GM04504 (cell line): ENCODE measurements around the gene OR52J3.
"Not testable (repeated sequence)": the region's sequence is repeated elsewhere in the genome, so short reads cannot be mapped to it uniquely, and the experiment has no call there.

ENCODE experiments used
- DNase-seq: peaks from one replicate; pipeline ENCODE4 v3.0.0-alpha.2; 2012; ENCODE audit warnings: low read depth

OR52J3 gene

GRCh38 chr11:5046226-5046625 lies at the start of gene OR52J3:
OR52J3 (plus strand) TSS chr11:5046526; CDS start chr11:5046526, 0 bp downstream.
- no peak for DNase-seq

- DNase-seq: peak; percentile 26
Observed at GRCh38 chr11:5004424-5005274, 41.7 kb upstream of the OR52J3 start.

DNA sequence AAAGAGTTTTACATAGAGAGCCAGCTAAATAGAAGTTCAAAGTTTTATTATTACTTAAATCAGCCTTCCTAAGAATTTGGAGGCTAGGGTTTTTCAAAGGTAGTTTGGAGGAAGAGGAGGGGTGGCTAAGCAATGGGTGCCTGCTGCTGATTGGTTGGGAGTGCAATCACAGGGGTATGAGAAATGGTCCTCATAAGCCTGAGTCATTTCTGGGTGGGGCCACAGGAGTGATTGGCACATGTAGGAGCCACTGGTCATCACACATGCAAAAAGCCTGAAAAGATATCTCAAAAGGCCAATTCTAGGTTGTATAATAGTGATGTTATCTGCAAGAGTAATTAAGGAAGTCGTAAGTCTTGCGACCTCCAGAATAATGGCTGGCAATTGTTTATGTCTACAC lies 38.8 kb upstream of the OR52J3 start:
- no peak for DNase-seq

DNA sequence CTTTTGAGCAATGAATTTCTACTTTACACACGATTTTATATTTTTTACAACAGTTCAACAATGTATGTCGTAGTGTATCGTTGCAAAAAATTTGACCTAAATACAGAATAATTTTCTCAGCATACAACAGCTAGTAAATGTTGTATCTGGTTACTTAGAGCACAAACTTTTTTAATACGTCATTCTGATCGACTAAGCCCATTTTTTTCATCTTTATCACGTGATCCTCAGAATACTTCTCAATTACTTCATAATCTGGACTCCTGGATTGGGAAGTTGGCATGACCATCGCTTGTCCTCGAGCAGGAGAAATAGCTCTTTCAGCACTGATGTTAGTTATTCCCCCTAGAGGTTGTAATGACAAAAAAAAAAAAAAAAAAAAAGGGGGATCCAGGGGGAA lies 35.1 kb upstream of the OR52J3 start:
- no peak for DNase-seq

GRCh38 chr11:5013012-5013411 lies 33.3 kb upstream of the OR52J3 start:
- no peak for DNase-seq

- DNase-seq: no peak
Observed at GRCh38 chr11:5021996-5022395, 24.3 kb upstream of the OR52J3 start.

DNA sequence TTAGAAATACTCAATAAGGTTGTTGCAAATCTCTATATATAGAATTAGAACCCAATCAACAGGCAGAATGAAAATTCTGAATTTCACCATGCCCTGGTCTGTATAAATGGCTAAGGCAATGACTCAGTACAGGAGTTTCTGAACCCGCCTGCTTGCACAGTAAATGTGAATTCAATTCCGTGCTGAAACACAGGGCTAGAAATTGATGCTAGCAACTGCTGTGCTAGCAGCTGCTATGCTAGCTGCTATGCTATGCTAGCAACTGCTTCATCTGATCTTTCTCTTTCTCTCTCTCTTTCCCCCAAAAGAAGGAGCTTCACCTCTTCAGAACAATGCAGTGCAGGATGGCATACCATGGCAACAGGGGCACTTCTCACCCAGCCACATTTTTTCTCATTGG lies 9.7 kb upstream of the OR52J3 start:
- no peak for DNase-seq

- no peak for DNase-seq
Observed at GRCh38 chr11:5037926-5038325, 8.4 kb upstream of the OR52J3 start.

DNA sequence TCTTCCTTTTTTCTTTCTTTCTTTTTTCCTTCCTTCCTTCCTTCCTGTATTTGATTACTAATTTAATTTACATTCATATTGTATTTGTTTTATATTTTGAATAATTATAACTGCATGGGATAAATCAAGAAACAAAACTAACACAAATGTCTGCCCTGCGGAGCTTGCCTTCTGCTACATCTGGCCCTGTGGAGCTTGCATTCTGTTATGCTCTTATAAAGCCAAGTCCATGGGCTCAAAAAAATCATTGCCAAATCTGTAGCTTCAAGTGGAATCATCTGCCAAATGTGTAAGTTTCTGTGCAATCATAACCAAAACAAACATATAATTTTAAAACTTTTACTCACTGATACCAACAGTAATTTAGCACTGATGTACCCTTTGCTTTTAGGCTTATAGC lies 8.0 kb upstream of the OR52J3 start:
- no peak for DNase-seq

- no peak for DNase-seq
Observed at GRCh38 chr11:5040876-5041275, 5.5 kb upstream of the OR52J3 start.

DNA sequence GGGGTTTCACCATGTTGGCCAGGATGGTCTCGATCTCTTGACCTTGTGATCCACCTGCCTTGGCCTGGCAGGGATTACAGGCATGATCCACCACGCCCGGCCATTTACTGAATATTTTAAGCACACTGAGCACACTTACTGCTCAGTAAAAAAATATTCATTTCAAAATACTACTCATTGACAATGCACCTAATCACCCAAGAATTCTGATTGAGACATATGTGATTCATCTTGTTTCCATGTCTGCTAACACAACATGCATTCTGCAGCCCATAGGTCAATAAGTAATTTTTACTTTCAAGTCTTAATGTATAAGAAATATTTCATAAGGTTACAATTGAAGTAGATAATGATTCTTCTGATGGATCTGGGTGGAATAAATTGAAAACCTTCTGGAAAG lies 4.2 kb upstream of the OR52J3 start:
- DNase-seq: no peak

GRCh38 chr11:5043380-5043779 lies 2.9 kb upstream of the OR52J3 start:
- no peak for DNase-seq

GRCh38 chr11:5046754-5047330 lies 516 bp downstream of the OR52J3 start:
- DNase-seq: no peak

DNA sequence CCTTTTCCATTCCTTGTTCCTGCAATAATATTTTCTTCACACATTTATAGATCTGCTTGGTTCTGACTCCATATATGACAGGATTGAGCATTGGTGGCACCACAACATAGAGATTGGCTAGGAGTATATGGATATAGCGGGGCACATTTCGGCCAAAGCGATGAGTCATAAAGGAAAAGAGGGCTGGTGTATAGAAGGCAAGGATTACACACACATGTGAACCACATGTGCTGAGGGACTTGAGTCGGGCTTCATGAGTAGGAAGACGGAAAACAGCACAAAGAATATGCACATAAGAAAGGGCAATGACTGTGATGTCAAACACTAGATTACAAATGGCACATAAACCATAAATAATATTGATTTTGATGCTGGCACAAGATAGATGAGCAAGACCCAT lies 12.4 kb downstream of the OR52J3 start:
- DNase-seq: not testable (repeated sequence)

GRCh38 chr11:5059391-5059790 lies 13.1 kb downstream of the OR52J3 start, which contains the start of gene OR52E2:
OR52E2 (minus strand) TSS chr11:5059627; CDS start chr11:5059627, 0 bp downstream.
- DNase-seq: no peak

GRCh38 chr11:5065027-5065426 lies 18.7 kb downstream of the OR52J3 start:
- no peak for DNase-seq

- no peak for DNase-seq
Observed at GRCh38 chr11:5069272-5069671, 22.9 kb downstream of the OR52J3 start, which contains the start of gene OR52E1. OR52E1 (plus strand) TSS chr11:5069572.

DNA sequence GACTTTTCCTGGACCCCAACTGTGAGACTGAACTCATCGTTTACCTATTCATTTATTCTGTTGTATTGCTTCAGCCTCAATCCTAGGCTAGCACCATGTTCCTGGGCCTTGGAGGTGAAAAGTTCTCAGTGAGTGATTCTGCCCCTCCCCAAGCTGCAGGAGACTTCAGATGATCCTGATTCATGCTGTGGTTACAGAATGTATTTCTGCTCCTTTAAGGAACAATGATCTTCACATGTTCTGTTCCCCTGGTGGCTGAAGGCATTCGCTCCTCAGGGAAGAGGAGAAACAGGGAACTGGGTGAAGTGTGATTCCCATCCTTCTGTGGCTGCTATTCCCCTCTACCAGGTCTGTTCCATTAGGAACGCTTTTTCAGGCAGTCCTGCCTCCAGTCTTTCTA lies 25.5 kb downstream of the OR52J3 start:
- DNase-seq: no peak

DNA sequence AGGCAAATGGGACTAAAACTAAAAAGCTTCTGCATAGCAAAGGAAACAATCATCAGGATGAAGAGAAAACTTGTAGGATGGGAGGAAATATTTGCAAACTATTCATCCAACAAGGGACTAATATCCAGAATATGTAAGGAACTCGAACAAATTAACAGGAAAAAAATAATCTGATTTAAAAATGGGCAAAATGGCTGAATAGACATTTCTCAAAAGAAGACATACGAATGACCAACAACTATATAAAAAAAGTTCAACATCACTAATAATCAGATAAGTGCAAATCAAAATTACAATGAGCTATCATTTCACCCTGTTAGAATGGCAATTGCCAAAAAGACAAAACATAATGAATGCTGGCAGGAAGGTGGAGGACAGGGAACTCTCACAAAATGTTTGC lies 35.1 kb downstream of the OR52J3 start:
- no peak for DNase-seq

- no peak for DNase-seq
Observed at GRCh38 chr11:5083602-5084001, 37.3 kb downstream of the OR52J3 start.

DNA sequence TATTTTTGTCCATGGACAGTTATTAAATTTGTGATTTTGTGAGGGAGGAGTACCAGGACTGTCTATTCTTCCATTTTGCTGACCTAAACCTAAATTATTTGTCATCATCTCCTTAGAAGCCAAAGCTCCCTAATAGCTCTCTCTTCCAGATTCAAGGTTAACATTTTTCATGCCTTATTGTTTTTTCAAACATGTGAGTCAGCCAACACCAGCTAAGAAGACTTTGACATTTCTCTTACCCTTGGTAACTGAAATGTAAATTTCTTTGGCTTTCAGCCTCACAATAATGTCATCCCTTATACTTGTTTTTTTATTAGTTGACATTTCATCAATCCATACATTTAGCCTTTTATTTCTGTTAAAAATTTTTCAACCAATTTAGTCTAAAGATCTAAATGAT lies 42.2 kb downstream of the OR52J3 start:
- no peak for DNase-seq

DNA sequence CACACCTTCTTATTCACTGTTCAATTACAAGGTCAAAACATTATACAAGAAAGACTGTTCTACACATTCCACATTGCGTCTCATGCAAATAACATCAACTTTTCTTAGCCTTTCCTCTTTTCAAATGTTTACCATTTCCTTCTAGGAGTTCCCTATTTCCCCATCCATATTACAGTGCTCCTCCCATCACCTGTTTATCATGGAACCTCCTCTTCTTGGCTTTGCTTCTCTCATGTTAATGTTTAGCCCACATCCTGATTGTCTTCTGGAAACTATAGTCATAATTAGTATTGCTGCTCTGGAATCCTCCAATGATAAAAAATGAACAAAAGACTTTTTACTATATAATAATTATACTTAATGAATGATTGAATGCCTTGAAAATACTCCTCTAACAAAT lies 44.3 kb downstream of the OR52J3 start:
- no peak for DNase-seq

DNA sequence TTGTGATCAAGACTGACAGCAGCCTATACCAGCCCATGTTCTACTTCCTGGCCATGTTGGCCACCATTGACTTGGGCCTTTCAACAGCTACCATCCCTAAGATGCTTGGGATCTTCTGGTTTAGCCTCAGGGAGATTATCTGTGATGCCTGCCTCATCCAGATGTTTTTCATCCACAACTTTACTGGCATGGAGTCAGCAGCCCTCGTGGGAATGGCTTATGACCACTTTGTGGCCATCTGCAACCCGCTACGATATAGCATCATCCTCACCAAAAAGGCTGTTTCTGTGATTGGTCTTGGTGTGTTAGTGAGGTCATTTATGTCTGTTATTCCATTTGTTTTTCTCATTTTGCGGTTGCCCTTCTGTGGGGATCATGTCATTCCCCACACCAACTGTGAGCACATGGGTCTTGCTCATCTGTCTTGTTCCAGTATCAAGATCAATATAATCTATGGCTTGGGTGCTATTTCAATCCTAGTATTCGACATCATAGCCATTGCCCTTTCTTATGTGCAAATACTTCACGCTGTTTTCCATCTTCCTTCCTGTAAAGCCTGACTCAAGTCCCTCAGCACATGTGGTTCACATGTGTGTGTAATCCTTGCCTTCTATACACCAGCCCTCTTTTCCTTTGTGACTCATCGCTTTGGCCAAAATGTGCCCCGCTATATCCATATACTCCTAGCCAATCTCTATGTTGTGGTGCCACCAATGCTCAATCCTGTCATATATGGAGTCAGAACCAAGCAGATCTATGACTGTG lies 46.7 kb downstream of the OR52J3 start:
- DNase-seq: no peak
